GM04503 (cell line): ENCODE data around the gene POLD3.

ENCODE experiments used
- DNase-seq: peaks from one replicate; pipeline ENCODE4 v3.0.0-alpha.2; 2012; ENCODE audit warnings: low read depth

The POLD3 gene

DNA sequence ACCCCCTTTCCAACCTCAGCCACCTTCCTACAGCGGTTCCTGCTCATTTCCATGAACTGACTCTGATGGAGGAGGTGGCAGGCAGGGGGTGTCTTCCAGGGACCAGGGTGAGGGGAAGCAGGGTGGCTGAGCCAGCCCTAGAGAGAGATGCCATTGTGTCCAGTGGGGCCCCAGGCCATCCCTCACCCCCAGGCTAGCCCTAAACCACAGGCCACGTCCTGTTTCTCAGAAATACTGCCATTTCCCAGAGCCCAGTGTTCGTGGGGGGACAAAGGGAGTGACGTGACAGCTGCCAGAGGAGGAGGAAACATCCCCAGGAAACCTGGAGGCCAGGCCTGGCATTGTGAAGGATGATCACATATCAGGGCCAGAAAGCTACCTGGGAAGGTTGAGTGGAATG, 99.4 kb downstream of the POLD3 start:
- DNase-seq, result no peak
